NCI-H2171 treated with DMSO at 0.1 percent for 48 hours (cell line): ENCODE results near the gene CLK2.
"Not testable (repeated sequence)": the region's sequence is repeated elsewhere in the genome, so short reads cannot be mapped to it uniquely, and the experiment has no call there.

Experiments
- DNase-seq: peaks from one replicate; lab custom pipeline; 2025; lab: John Stamatoyannopoulos, UW

Gene CLK2

DNA sequence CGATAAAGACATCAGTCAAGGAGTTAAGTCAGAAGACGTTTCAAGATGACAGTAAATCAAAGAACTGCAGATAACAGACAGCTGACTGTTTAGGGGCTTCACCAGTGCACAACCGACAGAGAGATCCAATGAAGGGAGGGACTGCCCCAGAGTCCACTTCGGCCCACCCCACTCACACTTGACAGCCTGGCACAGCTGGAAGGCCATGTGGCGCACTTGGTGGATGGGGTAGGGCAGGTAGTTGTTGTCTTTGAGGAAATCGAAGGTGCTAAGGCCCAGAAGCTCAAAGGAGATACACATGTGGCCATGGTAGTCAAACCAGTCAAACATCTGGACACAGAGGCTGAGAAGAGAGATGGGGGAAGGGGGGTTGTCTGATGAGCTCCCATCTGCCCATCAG, 6.8 kb downstream of the CLK2 start:
- no peak for DNase-seq

DNA sequence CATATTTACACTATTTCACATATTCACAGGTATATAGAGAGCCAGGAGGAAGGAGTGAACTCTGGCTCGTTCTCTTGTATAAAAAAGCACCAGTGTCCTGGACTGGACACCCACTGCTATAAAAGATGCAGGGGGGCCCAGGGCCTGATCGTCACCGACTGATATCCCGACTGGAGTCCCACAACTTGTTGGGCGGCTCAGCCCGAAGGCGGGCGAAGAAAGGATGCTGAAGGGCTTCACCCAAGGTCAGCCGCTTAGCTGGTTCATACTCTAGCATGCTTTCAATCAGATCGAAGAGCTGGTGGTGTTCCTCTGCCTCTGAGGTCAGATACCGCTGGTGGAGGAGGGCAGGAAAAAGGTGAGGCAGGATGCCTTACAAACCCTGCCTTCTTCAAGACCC, 10.2 kb downstream of the CLK2 start:
- DNase-seq, result no peak

DNA sequence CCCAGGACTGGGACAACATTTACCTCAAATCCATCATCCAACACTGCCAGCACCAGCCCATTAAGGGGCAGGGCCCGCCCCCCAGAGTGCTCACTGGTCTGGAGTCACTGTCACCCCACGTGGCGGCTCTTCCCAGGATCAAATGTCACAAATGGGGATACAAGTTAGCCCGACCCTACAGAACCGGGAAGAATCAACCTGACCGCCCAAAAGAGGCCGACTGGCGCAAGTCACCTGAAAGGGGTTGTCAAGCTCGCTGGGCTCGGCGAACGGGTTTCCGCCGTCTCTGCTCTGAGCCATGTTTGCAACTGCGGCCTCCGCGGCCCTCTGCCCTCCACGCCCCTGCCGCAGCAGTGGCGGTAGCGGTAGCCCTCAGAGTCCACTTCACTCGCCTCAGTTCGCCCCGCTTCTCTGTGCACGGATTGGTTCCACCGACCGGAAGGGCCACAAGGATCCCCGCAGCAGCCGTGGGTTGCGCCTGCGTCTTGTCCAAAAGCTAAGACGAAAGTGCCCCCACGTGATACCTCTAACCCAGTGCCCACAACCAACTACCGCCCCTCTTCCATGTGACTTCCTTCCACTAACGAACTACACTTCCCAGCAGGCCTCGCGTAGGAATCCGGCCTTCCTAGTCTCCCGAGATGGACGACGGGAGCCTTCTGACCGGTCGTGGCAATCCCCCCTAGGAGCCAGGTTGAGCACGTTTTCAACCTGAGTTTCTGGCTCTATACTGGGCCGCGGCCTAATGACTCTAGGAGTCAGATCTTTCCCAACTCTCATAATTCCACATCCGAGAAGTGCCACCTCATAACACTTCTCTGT, 11.2 kb downstream of the CLK2 start, which contains the start of gene SCAMP3:
Gene SCAMP3 (minus strand): TSS at position 509 of the 822 bp plus-strand sequence. CDS start 209 bp downstream, at position 300.
- DNase-seq, result peak; percentile 97

DNA sequence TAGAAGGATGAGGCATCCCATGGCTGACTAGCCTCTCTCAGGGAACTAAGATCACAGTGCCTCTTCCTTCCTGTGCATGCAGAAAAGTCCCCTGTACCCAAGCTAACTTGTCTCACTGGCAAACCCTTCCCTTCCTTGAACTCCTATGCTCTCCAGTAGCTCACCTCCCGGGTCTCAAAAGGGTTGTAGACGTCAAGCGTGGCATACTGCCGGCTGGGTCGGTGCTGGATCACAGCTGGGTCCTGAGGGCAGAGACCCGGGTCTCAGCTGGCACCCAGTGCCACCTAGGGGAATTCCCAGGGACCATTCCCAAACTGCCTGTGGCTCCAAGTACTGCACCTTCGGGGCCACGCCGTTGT, 11.8 kb downstream of the CLK2 start:
- no peak for DNase-seq

DNA sequence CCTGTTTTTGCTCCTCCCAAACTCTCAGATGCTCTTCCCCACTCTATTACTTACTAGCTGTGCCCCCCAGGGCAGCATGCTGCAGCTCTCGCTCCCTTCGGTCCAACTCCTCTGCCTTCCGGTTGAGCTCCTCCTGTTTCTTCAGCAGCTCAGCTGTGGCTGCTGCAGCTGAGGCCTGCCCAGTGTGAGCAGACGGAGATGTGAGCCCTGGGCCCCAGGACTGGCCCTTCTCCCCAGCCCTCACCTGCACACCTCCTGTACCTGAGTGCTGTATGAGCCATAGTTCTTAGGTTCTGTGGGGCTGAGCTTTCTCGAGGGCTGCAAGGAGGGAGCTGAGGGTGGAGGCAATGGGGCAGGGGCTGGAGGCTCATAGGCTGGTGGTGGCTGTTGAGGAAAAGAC, 13.0 kb downstream of the CLK2 start:
- no peak for DNase-seq

DNA sequence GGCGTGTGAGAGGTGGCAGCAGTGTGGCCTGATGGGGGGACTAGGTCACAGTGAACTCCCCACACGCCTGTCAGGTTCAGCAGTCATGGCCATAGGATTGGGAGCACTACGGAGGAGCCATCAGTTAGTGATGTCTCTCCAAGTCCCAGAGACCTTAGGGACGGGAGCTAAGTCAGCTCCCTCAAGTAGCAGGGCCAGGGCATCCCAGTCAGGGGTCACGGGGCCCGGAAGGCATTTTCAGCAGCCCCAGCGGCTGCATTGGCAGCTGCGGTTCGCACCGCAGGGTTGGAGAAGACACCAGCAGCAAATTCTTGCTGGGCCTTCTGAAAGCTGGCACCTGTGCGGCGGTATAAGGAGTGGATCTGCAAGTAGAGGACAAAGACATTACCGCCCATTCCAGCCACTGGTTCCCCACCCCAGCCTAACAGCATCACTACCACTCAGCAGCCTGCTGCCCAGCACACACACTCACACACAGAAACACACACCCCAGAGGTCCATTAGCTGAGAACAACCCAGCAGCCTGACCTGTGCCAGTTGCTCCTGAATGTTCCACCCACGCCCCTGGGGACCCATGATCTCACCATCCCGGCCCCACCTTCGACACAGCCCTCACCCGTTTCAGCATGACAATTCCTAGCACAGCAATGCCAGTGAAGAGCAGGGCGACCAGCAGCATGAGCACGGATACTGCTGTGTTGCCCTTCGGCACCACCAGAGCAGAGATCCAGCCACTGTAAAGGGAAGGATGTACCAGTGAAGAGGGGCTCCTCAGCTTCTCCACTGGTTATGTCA, 17.0 kb downstream of the CLK2 start:
- no peak for DNase-seq

DNA sequence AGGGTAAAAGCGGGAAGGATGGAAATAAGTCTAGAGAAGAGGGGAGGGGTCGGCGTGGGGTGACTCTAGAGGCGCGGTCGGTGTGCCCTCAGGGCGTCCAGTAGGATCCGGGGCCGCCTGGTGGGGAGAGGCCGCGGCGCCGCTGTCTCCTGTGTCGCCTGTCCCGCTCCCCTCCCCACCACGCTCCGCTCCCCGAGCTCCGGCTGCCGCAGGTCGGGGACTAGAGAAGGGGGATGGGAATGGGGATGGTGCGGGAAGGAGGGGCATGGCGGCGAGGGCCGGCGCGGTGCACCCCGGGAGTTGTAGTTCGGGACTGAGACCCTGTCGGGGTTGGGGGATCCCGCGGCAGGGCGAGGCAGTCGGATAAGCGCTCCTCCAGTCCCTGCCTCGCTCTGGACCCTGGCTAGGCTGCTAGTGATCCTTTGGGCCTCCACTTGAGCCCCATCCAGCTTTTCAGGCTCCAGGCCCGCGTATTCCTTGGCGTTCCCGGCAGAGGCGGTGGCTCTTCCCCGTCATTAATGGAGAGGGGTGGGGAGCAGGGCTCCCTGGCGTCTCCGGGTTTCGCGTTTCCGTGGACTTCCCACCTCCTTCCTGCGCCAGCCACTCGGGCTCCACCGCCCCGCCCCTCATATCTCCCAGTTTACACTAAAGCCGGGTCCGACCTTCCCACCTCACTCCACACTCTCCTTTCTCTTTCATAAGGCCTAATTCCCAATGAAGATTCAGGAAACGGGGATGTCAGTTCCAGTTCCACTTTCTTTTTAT, 17.9 kb downstream of the CLK2 start, which contains the start of gene ENTREP3:
Gene ENTREP3 (minus strand): TSS at position 241 of the 765 bp plus-strand sequence. CDS start 606 bp downstream, outside the sequence.
- peak; percentile 84 for DNase-seq

DNA sequence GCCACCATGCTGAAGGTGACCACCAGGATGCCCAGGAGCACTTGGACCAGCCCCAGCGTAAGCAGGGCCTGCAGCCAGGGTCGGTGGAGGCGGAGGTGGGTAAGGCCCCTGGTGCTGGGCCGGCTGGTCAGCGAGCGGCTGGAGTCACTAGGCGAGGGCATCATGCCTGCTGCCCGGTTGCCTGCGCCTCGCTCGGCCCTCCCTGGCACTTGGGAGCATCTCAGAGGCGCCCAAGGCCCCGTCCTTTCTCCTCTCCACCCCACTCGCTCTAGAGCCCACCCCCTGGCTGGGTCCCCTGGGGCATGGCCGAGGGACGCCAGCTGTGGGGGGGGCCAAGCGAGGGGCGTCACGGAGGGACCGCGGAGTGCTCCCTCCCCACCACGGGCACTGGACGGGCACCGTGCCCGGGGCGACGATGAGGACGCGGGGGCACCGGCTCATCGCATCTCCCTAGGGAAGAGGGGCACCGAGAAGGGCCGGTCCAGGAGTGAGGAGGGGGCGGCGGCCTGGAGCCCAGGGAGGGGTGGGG, 18.5 kb downstream of the CLK2 start:
- no peak for DNase-seq

DNA sequence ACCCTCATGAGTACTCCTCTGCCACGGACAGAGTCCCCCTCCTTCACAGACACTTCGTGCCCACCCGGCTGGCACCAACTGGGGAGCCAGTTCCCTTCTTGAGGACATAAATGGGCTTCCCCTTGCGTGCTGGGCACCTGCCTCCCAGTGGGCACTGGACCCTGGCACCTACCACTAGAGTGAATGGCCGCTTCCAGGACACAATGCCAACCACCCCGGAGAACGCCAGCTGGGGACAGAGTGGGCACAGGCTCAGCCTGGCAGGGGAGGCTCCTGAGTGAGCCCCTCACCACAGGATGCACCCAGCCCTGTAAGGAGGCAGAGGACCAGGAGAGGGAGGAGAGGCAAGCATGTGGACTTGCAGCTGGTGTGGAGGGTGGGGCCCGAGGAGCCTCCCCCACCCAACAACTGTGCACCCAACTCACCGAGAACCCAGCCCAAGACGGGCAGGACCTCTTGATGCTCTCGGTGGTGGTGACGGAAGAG, 19.0 kb downstream of the CLK2 start:
- DNase-seq, result no peak

DNA sequence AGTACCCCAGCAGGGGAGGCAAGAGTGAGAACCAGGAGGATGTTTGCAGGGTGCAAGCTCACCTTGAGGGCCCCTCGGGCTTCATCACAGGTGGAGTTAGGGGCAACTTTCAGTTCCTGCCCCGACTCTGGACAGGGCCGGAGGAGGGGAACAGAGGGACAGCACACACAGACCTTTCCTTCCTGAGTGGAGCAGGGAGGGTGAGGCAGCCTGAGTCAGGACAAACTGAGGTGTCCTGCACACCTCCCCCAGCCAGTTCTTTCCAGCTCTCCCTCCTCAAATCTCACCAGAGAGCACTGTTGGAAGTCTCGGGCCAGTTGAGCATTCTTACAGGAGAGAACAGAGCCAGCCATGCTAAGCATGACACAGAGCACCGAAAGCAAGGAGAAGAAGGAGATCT, 19.5 kb downstream of the CLK2 start:
- no peak for DNase-seq

DNA sequence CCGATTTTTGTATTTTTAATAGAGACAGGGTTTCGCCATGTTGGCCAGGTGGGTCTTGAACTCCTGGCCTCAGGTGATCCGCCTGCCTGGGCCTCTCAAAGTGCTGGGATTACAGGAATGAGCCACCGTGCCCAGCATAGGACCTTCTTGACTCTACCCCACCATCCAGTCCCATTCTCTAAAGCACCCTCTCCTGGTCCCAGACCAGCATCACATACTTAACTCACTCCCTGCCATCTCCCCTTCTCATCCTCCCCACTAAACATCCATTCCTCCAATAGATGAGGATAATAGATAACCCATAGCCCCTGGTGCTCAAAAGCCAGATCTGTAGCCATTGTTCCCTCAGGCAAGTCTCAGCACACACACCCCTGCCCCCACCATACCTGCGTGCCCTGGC, 20.1 kb downstream of the CLK2 start:
- DNase-seq, result no peak

DNA sequence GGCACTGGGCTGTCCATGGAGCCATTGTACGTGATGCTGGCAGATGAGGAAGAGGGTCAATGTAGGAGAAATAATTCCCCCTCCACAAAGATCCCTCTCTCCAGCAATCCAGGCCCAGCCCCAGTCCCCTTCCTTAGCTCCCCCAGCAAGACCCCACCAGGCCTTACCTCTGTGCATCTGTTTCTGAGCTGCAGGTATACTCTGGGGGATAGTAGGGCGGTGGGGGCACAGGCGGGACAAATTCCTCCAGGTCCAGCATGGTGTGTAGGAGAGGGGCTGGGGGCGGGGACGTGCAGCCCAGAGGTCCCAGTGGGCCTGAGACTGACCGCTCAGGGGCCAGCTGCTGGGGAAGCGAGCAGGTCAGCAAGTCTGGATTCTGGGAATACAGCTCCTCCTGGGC, 21.7 kb downstream of the CLK2 start:
- DNase-seq, result no peak

DNA sequence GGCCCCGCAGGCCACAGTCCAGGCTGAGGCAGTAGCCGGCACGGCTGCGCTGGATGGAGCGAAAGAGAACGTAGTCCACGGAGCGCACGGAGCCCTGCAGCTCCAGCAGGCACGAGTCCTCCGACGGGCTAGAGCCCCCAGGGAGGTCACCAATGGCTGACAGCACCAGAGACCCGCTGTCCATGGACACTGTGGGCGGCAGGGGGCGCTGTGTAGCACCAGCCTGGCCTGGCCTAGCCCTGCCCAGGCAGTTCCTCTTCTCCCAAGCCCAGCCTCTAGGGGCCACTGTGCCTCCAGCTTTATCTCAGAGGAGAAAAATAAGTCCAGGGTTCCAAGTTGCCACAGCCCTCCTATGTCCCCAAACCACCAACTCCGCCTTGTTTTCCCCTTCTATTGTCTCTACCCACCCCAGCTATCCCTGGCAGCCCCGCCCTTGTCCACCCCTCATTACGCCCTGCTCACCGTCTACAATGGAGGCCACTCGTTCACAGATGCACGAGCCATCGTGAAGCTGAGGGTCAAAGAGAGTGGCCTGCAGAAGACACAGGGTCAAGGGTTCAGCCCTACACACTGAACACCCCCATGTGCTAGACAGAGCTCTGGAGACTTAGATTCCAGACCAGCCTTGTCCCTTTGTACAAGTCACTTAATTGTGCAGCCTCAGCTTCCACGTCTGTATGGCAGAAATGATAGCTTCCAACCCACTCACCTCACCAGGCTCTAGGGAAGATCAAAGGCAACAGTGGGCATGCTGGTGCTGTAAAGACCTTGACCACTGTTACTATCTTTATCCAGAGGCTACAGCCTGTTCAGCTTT, 22.5 kb downstream of the CLK2 start:
- peak; percentile 89 for DNase-seq

DNA sequence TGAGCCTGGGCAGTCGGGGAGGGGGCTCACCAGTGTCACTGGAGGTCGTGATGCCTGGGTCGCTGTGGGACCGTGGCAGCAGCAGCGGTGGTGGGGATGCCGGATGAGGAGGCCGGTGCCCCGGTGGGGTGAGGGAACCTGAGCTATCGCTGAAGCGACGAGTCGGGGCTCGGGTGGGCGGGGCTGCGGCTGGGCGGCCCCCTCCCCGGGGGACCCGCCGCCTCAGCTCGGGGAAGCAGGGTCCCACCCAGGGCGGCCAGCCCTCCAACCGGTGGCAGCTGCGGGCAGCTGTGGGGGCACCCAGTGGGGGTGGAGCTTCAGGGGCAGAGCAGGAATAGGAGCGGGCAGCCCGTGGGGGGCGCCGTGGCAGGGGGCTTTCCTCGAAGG, 23.1 kb downstream of the CLK2 start:
- DNase-seq, result no peak

DNA sequence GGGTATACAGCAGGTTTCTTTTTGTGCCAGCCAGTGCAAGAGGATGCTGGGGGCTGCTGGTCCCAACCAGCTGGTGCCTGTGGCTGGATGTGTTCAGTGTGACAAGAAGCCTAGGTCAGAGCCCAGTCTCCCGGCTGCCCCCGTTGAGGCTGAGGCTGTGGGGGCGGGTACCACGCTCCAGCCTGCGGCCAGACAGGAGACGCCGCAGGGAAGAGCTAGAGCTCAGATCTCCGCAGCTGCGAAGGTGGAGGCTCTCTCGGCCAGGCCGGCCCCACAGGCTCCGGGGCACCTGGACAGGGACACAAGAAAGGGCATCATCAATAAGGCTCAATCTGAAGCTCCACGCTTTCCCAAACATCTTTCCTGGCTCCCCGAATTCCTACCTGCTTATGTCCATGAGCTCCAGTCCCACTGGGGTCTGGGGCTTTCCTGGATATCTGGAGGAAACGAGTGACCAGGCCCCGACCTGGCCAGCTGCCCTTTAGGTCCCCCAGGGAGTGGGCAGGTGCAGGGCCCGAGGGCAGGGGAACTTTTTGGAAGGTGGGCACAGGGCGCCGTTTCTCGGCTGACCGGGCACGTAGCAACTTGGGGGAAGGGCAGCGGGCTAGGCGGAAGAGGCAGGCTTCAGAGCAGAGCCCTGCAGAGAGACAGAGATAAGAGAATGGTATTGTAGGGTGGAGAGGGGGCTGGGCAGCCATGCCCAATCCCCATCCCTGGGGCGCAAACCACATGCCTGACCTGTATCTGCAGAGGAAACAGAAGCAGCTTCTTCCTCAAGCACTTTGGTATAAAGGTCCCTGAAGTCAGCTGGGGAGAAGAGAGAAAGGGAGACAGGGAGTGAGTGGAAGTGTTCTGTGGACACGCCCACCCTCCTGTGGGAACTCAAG, 25.4 kb downstream of the CLK2 start:
- DNase-seq, result no peak

DNA sequence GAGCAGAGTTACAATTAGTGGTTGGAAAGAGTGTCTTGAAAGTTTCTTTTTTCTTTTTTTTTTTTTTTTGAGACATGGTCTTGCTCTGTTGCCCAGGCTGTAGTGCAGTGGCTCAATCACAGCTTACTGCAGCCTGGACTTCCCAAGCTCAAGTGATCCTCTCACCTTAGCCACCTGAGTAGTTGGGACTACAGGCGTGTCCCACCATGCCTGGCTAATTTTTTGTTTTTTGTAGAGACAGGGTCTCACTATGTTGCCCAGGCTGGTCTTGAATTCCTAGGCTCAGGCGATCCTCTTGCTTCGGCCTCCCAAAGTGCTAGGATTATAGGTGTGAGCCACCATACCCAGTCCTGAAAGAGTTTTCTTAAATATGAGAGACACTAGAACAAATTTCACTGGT, 26.5 kb downstream of the CLK2 start:
- DNase-seq, result not testable (repeated sequence)

DNA sequence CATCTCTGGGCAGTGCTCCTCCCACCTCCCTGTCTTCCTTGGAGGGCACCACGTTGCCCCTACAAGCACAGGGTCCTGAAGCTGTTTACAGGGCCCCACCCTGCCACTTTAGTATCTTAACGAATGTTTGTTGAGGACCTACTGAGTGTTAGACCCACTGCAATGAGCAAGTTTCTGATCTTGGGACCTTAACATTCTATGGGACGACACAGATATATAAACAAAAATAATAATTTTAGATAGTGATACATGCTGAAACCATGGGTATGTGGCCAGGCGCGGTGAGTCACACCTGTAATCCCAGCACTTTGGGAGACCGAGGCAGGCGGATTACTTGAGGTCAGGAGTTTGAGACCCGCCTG, 28.2 kb downstream of the CLK2 start:
- DNase-seq, result no peak

DNA sequence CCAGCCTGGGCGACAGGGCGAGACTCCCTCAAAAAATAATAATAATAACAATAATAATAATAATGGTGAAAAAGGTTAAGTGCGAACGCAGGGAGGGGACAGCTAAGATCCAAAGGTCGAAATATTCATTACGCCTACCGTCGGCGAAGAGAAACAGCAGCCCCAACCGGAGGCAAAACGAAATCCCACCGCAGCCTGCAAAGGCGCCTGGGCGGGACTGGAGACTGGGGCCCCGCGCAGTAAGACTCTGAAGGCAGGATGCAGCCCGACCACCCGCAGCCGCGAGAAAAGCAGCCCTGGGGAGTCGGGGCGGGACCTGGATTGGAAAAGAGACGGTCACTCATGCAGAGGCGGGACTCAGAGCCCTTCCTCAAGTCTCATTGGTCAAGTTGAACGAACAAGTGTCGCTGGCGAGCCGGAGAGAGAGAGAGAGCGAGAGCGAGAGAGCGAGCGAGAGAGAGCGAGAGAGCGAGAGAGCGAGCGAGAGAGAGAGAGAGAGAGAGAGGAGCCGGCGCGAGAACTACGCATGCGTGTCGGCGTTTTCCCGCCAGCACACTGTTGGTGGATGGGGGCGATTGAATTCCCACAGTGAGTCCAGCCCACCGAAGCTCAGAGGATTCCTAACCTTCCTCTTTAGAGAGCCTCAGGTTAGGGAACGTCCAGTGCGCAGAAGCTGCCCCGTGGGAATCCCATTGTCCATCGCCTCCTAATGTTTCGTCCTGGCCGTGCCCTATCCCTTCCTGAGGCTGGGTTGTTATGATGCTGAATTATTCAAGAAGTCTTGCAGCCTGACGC, 28.7 kb downstream of the CLK2 start:
- DNase-seq, result peak; percentile 99

DNA sequence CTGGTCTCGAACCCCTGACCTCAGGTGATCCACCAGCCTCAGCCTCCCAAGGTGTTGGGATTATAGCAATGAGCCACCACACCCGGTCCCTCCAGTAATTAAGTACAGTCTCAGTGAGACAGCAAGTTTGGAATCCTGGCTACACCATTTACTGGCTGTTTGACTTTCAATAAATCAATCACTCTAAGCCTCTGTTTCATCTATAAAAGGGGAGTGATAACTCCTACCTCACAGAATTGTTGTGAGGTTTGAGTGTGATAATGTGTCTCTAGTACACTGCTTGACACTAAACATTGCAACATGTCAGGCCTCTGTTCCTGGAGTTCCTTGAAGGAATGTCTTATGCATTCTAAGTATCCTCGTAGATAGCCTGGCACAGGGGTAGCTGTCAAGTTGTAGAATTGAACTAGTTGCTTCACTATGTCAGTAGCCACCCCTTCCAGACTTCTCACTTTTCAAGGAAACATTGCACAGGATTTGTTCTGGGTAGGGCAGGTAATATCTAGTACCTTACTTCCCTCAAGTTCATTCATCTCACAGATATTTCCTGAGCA, 30.4 kb downstream of the CLK2 start:
- DNase-seq, result no peak
